PC-9 (cell line): ENCODE results near the gene COTL1. TPM values are rescaled to one million over a fixed set of nuclear protein-coding genes. Genes with fewer than 3 reads are reported as not detected.
"Not testable (repeated sequence)": the region's sequence is repeated elsewhere in the genome, so short reads cannot be mapped to it uniquely, and the experiment has no call there.

Source experiments
- BruUV-seq: library from RNA; stranded (reverse); fragments of 400-500 nt; replicated peaks from 2 replicates; lab custom pipeline; 2021; lab: Mats Ljungman, UMichigan
- CTCF ChIA-PET: fragments of 300-600 bp; sonication (Branson Sonifier 250); formaldehyde crosslinking; loops from one replicate; lab custom pipeline; 2022; ENCODE audit warnings: antibody characterized with exemption; lab: Charles Lee
- POLR2A ChIA-PET: fragments of 300-600 bp; sonication (Branson Sonifier 250); formaldehyde crosslinking; loops from one replicate; lab custom pipeline; 2022; ENCODE audit warnings: antibody characterized with exemption; ENCODE audit not compliant: unreplicated experiment; lab: Charles Lee
- DNase-seq, 2 experiments: peaks; one replicate each; pipeline versions ENCODE4 v3.0.0 to v3.0.0-alpha.2; 2015 to 2022; ENCODE audit warnings: mixed read lengths in 1 of 2
- H2AFZ ChIP-seq: fragments of 200-600 bp; sonication (generic); 2 replicates; pipeline ENCODE4 v1.8.1; 2017; ENCODE audit warnings: antibody characterized with exemption
- H3F3A ChIP-seq: fragments of 200-600 bp; sonication (generic); 2 replicates; pipeline ENCODE4 v1.8.1; 2017; ENCODE audit warnings: antibody characterized with exemption, mild to moderate bottlenecking, low read depth; ENCODE audit not compliant: insufficient read depth
- H3K27ac ChIP-seq: fragments of 200-600 bp; sonication (generic); 2 replicates; pipeline ENCODE4 v1.6.1; 2016; ENCODE audit warnings: mixed run types
- H3K27me3 ChIP-seq: fragments of 200-600 bp; sonication (generic); 2 replicates; pipeline ENCODE4 v1.6.1; 2016; ENCODE audit warnings: low read depth, mixed run types; ENCODE audit not compliant: insufficient read depth
- H3K36me3 ChIP-seq: fragments of 200-600 bp; sonication (generic); 2 replicates; pipeline ENCODE4 v1.6.1; 2016; ENCODE audit warnings: low read depth, mixed run types
- H3K4me1 ChIP-seq: fragments of 200-600 bp; sonication (generic); replicated peaks from 2 replicates; pipeline ENCODE4 v1.6.1; 2016; ENCODE audit warnings: mixed run types; ENCODE audit not compliant: insufficient read depth
- H3K4me2 ChIP-seq: fragments of 200-600 bp; sonication (generic); 2 replicates; pipeline ENCODE4 v1.6.1; 2017; ENCODE audit warnings: mixed run types
- H3K4me3 ChIP-seq: fragments of 200-600 bp; sonication (generic); 2 replicates; pipeline ENCODE4 v1.6.1; 2016; ENCODE audit warnings: mixed run types
- H3K79me2 ChIP-seq: fragments of 200-600 bp; sonication (generic); 2 replicates; pipeline ENCODE4 v1.6.1; 2017; ENCODE audit warnings: low read depth, mixed run types
- H3K9me2 ChIP-seq: fragments of 200-600 bp; sonication (generic); 2 replicates; pipeline ENCODE4 v1.8.1; 2017; ENCODE audit warnings: mild to moderate bottlenecking; ENCODE audit not compliant: insufficient read depth
- H3K9me3 ChIP-seq: fragments of 200-600 bp; sonication (generic); 2 replicates; pipeline ENCODE4 v1.8.1; 2016; ENCODE audit warnings: low read depth; ENCODE audit not compliant: insufficient read depth
- H4K20me1 ChIP-seq: fragments of 200-600 bp; sonication (generic); 2 replicates; pipeline ENCODE4 v1.8.1; 2017; ENCODE audit not compliant: insufficient read depth
- EZH2 ChIP-seq: fragments of 200-600 bp; sonication (generic); IDR thresholded peaks from 2 replicates; pipeline ENCODE4 v1.8.0; 2017; ENCODE audit warnings: antibody characterized with exemption, low read depth
- intact Hi-C: fragments of 100-400 bp; cut with micrococcal nuclease; formaldehyde crosslinking; loops from one replicate; pipeline ENCODE4 v1.10.0; 2022; ENCODE audit not compliant: unreplicated experiment
- total RNA-seq: library from RNA; stranded (reverse); gene quantifications from 2 replicates; pipeline ENCODE4 v1.2.3, GENCODE V29; 2021
- TF ChIP-seq, protein P1 (sequence below): fragments of 200-600 bp; sonication (generic); conservative IDR thresholded peaks from 2 replicates; pipeline ENCODE4 v1.6.1; 2017; ENCODE audit warnings: mixed run types, antibody characterized with exemption, mild to moderate bottlenecking, moderate library complexity

COTL1 gene
- total RNA-seq, 1 experiment from 2014 or later = 512 TPM

DNA sequence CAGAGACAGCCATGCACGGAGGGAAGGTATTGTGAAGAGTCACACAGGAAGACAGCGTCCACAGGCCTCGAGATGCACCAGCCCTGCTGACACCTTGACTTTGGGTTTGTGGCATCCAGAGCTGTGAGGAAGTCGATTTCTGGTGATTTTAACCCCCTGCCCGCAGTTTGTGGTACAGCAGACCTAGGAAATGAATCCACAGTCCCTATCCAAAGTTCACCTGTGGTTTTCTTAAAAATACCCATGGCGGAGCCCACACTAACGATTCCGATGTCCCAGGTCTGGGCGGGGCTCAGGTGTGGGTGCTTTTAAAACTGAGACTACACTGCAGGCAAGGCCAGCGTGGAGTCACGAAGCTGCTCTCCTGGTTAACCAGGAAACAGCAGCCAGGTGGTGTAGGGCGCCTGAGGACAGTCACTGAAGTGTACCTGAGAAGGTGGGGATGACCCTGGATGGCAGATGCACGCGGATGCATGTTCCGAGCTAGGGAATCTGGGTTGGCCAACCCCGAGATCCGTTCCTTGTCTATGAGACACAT, 99.0 kb downstream of the COTL1 start:
- Histone ChIP-seq H3F3A (0 out of 2 replicates have a peak, but pooled peaks cover 3% of the 10 kb centered on the region), H3K9me2 (no peaks in the 10 kb centered on the region), H3K27ac (no peak overlapping the region), H2AFZ (no peak overlapping the region), H3K4me2 (no peak overlapping the region), H3K79me2 (no peaks in the 10 kb centered on the region), H4K20me1 (no peaks in the 10 kb centered on the region), H3K4me3 (no peak overlapping the region), H3K27me3 (no peaks in the 10 kb centered on the region), H3K36me3 (no peaks in the 10 kb centered on the region), H3K4me1 (0 out of 2 replicates have a peak, but pooled peaks cover 6% of the 10 kb centered on the region), H3K9me3 (no peaks in the 10 kb centered on the region)
- no peak for DNase-seq
- ChIA-PET POLR2A (no interaction called here), CTCF (interaction anchor here (0.6 kb wide), 1 partner anchor 37 kb away, joined by 5 read pairs; no protein-coding TSS in a partner anchor)
- BruUV-seq = TSS peak; percentile 51
- intact Hi-C loops = no loop called here
- TF ChIP-seq, protein P1, sequence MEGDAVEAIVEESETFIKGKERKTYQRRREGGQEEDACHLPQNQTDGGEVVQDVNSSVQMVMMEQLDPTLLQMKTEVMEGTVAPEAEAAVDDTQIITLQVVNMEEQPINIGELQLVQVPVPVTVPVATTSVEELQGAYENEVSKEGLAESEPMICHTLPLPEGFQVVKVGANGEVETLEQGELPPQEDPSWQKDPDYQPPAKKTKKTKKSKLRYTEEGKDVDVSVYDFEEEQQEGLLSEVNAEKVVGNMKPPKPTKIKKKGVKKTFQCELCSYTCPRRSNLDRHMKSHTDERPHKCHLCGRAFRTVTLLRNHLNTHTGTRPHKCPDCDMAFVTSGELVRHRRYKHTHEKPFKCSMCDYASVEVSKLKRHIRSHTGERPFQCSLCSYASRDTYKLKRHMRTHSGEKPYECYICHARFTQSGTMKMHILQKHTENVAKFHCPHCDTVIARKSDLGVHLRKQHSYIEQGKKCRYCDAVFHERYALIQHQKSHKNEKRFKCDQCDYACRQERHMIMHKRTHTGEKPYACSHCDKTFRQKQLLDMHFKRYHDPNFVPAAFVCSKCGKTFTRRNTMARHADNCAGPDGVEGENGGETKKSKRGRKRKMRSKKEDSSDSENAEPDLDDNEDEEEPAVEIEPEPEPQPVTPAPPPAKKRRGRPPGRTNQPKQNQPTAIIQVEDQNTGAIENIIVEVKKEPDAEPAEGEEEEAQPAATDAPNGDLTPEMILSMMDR = no peak
- TF ChIP-seq EZH2 = no peak

DNA sequence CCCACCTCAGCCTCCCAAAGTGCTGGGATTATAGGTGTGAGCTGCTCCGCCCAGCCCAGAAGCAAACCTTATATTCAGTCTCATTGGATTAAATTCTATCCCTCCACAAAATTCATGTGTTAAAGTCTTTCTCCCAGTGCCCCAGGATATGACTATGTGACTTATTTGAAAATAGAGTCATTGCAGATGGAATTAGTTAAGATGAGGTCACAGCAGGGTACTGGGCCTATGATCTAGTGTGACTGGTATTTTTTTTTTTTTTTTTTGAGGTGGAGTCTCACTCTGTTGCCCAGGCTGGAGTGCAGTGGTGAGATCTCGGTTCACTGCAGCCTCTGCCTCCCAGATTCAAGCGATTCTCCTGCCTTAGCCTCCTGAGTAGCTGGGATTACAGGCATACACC, 99.7 kb downstream of the COTL1 start:
- H2AFZ ChIP-seq, H3K4me1 ChIP-seq, H3K36me3 ChIP-seq, H3K79me2 ChIP-seq, H4K20me1 ChIP-seq, H3K9me2 ChIP-seq, H3K4me2 ChIP-seq, H3K9me3 ChIP-seq, H3K27ac ChIP-seq, BruUV-seq, H3K27me3 ChIP-seq, intact Hi-C loops, H3F3A ChIP-seq, POLR2A ChIA-PET, H3K4me3 ChIP-seq: not testable (repeated sequence)
- DNase-seq = peak in 1 of 2 experiments; percentile 43
- CTCF ChIA-PET = interaction anchor here (0.6 kb wide), 2 partner anchors 13 to 37 kb away, joined by 3 to 5 read pairs; no protein-coding TSS in a partner anchor

DNA sequence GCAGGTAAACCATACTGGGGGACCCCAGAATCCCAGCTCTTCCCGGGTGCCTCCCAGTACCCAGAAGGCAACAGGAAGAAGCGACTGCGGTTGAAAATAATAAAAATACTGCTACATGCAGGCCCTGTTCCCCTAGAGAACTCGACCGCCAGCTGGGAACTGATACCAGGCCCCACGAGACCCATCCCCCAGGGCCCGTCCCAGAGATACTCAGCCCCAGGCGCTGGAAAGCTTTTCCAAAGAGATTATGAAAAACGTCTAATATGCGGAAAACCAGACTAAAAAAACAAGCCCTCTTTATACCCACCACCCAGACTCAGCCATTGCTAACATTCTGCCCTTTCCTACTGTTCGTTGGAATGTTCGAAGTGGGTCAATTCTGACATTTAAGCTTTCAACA, 100.5 kb downstream of the COTL1 start:
- Histone ChIP-seq H2AFZ (no peak overlapping the region), H3F3A (0 out of 2 replicates have a peak, but pooled peaks cover 3% of the 10 kb centered on the region), H3K4me2 (no peak overlapping the region), H3K36me3 (no peaks in the 10 kb centered on the region), H3K9me2 (no peaks in the 10 kb centered on the region), H3K79me2 (no peaks in the 10 kb centered on the region), H3K27ac (no peak overlapping the region), H3K27me3 (no peaks in the 10 kb centered on the region), H3K4me3 (no peak overlapping the region), H3K9me3 (no peaks in the 10 kb centered on the region), H4K20me1 (no peaks in the 10 kb centered on the region), H3K4me1 (0 out of 2 replicates have a peak, but pooled peaks cover 6% of the 10 kb centered on the region)
- DNase-seq = no peak
- ChIA-PET CTCF (no interaction called here), POLR2A (no interaction called here)
- TF ChIP-seq, protein P1 = no peak
- no peak for TF ChIP-seq EZH2
- BruUV-seq = no TSS peak
- intact Hi-C loops = no loop called here

Other genes starting within 250 kb of the COTL1 start
- 11.9 and 17.2 TPM in 2 replicates for gene ATP2C2, start 249.5 kb downstream of the COTL1 start, total RNA-seq
- 73.4 and 74.6 TPM in 2 replicates for gene MEAK7, start 113.4 kb downstream of the COTL1 start, total RNA-seq
- gene KLHL36, start 30.4 kb upstream of the COTL1 start, total RNA-seq = 73.8 and 81.9 TPM in 2 replicates
- gene USP10, start 81.9 kb upstream of the COTL1 start, total RNA-seq = 86.3 and 109 TPM in 2 replicates
- gene CRISPLD2, start 201.9 kb upstream of the COTL1 start, total RNA-seq = 18.6 and 19.9 TPM in 2 replicates